Fibroblast of lung (primary cell): ENCODE measurements around the gene XPO6. TPM values are rescaled to one million over a fixed set of nuclear protein-coding genes. Genes with fewer than 3 reads are reported as not detected.

Experiments
- DNase-seq, 2 donors: peaks; one replicate each; pipeline versions ENCODE4 v3.0.0 to v3.0.0-alpha.2; 2010; ENCODE audit warnings: low read depth in 2 of 2
- H2AFZ ChIP-seq: 2 replicates; pipeline ENCODE4 v1.5.1; 2012; ENCODE audit warnings: low read length, control low read depth, inconsistent platforms
- H3K27ac ChIP-seq: 2 replicates; pipeline ENCODE4 v1.5.1; 2011; ENCODE audit warnings: low read length, control low read depth; ENCODE audit not compliant: insufficient read depth
- H3K27me3 ChIP-seq: 2 replicates; pipeline ENCODE4 v1.5.1; 2011; ENCODE audit warnings: mild to moderate bottlenecking, low read length; ENCODE audit not compliant: control insufficient read depth, insufficient read depth
- H3K36me3 ChIP-seq: 2 replicates; pipeline ENCODE4 v1.5.1; 2011; ENCODE audit warnings: low read length; ENCODE audit not compliant: control insufficient read depth, insufficient read depth
- H3K4me1 ChIP-seq: 2 replicates; pipeline ENCODE4 v1.5.1; 2011; ENCODE audit warnings: low read length; ENCODE audit not compliant: control insufficient read depth, insufficient read depth; ENCODE audit errors: extremely low read depth
- H3K4me2 ChIP-seq: 2 replicates; pipeline ENCODE4 v1.5.1; 2011; ENCODE audit warnings: low read length, control low read depth; ENCODE audit not compliant: insufficient read depth; ENCODE audit errors: extremely low read depth
- H3K4me3 ChIP-seq, 4 experiments: fragments of 200-600 bp in 1 of 4; sonication (generic) in 1 of 4; replicated peaks in 1 of 4; 2 replicates each; pipeline ENCODE4 v1.5.1; 2011 to 2016; ENCODE audit warnings: low read length in 4 of 4, low read depth in 3 of 4, mild to moderate bottlenecking in 3 of 4, control low read depth in 2 of 4, inconsistent platforms in 1 of 4, mixed read lengths in 1 of 4; ENCODE audit not compliant: insufficient read depth in 1 of 4; ENCODE audit errors: control extremely low read depth in 1 of 4
- H3K79me2 ChIP-seq: 2 replicates; pipeline ENCODE4 v1.5.1; 2012; ENCODE audit warnings: mild to moderate bottlenecking, low read length, inconsistent platforms; ENCODE audit not compliant: control insufficient read depth, insufficient read depth
- H3K9ac ChIP-seq: 2 replicates; pipeline ENCODE4 v1.5.1; 2011; ENCODE audit warnings: mild to moderate bottlenecking, low read length, control low read depth; ENCODE audit not compliant: insufficient read depth
- H3K9me3 ChIP-seq: 2 replicates; pipeline ENCODE4 v1.5.1; 2012; ENCODE audit warnings: low read depth, low read length; ENCODE audit not compliant: control insufficient read depth, insufficient read depth
- H4K20me1 ChIP-seq: 2 replicates; pipeline ENCODE4 v1.5.1; 2011; ENCODE audit warnings: low read length; ENCODE audit not compliant: control insufficient read depth, insufficient read depth; ENCODE audit errors: extremely low read depth
- EZH2 ChIP-seq: IDR thresholded peaks from 2 replicates; pipeline ENCODE4 v1.5.1; 2012; ENCODE audit warnings: low read length, control low read depth, mild to moderate bottlenecking; ENCODE audit errors: missing control alignments
- polyA plus RNA-seq, 2 donors: library from polyadenylated mRNA; depleted of rRNA in 1 of 2; stranded (reverse) in 1 of 2; unstranded in 1 of 2; fragments of >200 nt; gene quantifications; 2 replicates each; pipeline ENCODE4 v1.2.1, GENCODE V29; 2011 to 2012; ENCODE audit warnings: missing spikeins in 1 of 2
- total RNA-seq: library from RNA; depleted of rRNA; stranded (reverse); fragments of >200 nt; gene quantifications from 2 replicates; pipeline ENCODE4 v1.2.1, GENCODE V29; 2014
- TF ChIP-seq, protein P1 (sequence below), 2 donors: IDR thresholded peaks in 1 of 2; conservative IDR thresholded peaks in 1 of 2; 1 replicate in 1 of 2; 2 replicates in 1 of 2; pipeline ENCODE4 v1.5.1; 2011 to 2012; ENCODE audit warnings: low read length in 2 of 2, control low read depth in 1 of 2, inconsistent platforms in 1 of 2, low read depth in 1 of 2, mild to moderate bottlenecking in 1 of 2

Gene XPO6
- total and polyA plus RNA-seq, 2 donors (not counting 1 experiment from before 2014, with no cell fraction given), result 134 to 185 TPM

DNA sequence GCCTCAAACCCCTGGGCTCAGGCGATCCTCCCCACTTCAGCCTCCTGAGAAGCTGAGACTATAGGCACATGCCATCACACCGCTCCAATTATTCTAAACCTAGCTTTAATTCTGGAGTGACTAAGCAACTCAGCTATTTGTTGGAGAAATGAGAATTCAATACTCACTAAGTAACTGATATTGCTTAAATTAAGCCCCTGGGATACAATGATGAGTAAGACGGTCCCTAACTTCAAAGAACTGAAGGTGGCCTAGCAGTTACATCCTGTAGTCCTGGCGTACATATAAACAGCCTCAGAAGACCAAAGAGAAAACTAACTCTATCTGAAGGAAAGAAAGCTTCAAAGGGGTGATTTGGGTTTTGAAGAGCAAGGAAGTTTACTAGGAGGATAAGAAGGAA lies 25.0 kb downstream of the XPO6 start:
- no peak overlapping the region for H3K4me3 ChIP-seq
- no peak overlapping the region for H3K4me2 ChIP-seq
- no peak overlapping the region for H3K9ac ChIP-seq
- H3K27ac ChIP-seq, result peak overlapping the region; percentile 15
- no peaks in the 10 kb centered on the region for H3K27me3 ChIP-seq
- no peak overlapping the region for H2AFZ ChIP-seq
- peaks cover 37% of the 10 kb centered on the region for H3K4me1 ChIP-seq
- H3K9me3 ChIP-seq, result no peaks in the 10 kb centered on the region
- peak; percentile 18 to 49 for DNase-seq
- H3K79me2 ChIP-seq, result peaks cover 97% of the 10 kb centered on the region
- H3K36me3 ChIP-seq, result no peaks in the 10 kb centered on the region
- peaks cover 1% of the 10 kb centered on the region for H4K20me1 ChIP-seq
- no peak for TF ChIP-seq EZH2
- TF ChIP-seq, protein P1, sequence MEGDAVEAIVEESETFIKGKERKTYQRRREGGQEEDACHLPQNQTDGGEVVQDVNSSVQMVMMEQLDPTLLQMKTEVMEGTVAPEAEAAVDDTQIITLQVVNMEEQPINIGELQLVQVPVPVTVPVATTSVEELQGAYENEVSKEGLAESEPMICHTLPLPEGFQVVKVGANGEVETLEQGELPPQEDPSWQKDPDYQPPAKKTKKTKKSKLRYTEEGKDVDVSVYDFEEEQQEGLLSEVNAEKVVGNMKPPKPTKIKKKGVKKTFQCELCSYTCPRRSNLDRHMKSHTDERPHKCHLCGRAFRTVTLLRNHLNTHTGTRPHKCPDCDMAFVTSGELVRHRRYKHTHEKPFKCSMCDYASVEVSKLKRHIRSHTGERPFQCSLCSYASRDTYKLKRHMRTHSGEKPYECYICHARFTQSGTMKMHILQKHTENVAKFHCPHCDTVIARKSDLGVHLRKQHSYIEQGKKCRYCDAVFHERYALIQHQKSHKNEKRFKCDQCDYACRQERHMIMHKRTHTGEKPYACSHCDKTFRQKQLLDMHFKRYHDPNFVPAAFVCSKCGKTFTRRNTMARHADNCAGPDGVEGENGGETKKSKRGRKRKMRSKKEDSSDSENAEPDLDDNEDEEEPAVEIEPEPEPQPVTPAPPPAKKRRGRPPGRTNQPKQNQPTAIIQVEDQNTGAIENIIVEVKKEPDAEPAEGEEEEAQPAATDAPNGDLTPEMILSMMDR (conservative IDR thresholded peaks at IDR 0.05 in 1 of 2, IDR thresholded peaks at IDR 0.05 in 1 of 2; ENCODE audit: low read depth in 1 of 2, low read length in 2 of 2), result no peak

DNA sequence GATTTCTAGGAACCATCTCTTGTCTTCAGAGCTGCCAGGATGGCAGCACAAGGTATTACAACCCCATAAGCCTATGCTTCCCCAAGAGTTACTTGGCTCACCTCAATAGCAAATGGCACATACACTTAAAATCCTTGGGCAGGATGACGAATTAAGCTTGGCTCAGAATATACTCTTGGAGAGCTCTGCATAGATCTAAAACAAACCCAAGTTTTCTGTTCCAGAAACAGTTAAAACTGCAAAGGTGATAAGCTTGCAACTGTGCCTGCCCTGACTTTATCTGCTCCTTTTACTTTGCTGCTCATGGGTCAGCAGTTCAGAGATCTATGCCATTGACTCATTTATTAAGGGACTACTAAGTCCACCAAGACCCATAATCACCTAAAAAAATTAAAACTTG lies 26.1 kb downstream of the XPO6 start:
- DNase-seq, result no peak
- no peaks in the 10 kb centered on the region for H3K36me3 ChIP-seq
- H4K20me1 ChIP-seq, result peaks cover 1% of the 10 kb centered on the region
- no peak overlapping the region for H3K4me3 ChIP-seq
- H3K9me3 ChIP-seq, result no peaks in the 10 kb centered on the region
- no peak overlapping the region for H3K4me2 ChIP-seq
- H3K27me3 ChIP-seq, result no peaks in the 10 kb centered on the region
- no peak overlapping the region for H2AFZ ChIP-seq
- TF ChIP-seq EZH2, result no peak
- TF ChIP-seq, protein P1 (conservative IDR thresholded peaks at IDR 0.05 in 1 of 2, IDR thresholded peaks at IDR 0.05 in 1 of 2; ENCODE audit: low read depth in 1 of 2, low read length in 2 of 2), result no peak
- no peak overlapping the region for H3K27ac ChIP-seq
- H3K4me1 ChIP-seq, result peaks cover 40% of the 10 kb centered on the region
- peaks cover 92% of the 10 kb centered on the region for H3K79me2 ChIP-seq
- no peak overlapping the region for H3K9ac ChIP-seq

DNA sequence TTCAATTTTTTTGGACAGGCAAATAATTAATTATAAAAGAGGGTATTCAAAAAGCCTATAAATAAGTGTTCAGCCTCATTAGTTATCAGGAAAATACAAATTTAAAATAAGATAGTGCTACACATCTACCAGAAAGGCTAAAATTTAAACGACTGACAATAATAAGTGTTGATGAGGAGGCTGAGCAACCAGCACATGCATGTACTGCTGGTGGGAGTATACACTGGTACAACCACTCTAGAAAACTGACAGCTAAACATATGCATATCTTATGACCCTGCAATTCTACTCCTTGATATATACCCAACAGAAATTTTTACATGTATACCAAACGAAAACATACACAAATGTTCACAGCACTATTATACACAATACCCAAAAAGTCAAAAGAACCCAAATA lies 27.1 kb downstream of the XPO6 start:
- Histone ChIP-seq H3K9ac (no peak overlapping the region), H3K79me2 (peaks cover 91% of the 10 kb centered on the region), H2AFZ (no peak overlapping the region), H3K36me3 (no peaks in the 10 kb centered on the region), H3K4me3 (no peak overlapping the region), H3K4me2 (no peak overlapping the region), H3K27me3 (no peaks in the 10 kb centered on the region), H3K9me3 (no peaks in the 10 kb centered on the region), H3K4me1 (peaks cover 38% of the 10 kb centered on the region), H3K27ac (no peak overlapping the region), H4K20me1 (peaks cover 1% of the 10 kb centered on the region)
- TF ChIP-seq EZH2, result no peak
- no peak for DNase-seq
